Astrocyte (in vitro differentiated cells and primary cell): Measurements from ENCODE around the gene NF2.

Source experiments
- EZH2 ChIP-seq: IDR thresholded peaks from 2 replicates; pipeline ENCODE4 v1.6.1; 2012; ENCODE audit warnings: mild to moderate bottlenecking, low read length, inconsistent platforms; ENCODE audit not compliant: insufficient read depth
- TF ChIP-seq, protein P1 (sequence below): IDR thresholded peaks from 2 replicates; pipeline ENCODE4 v1.5.1; 2011; ENCODE audit warnings: low read depth, mild to moderate bottlenecking, inconsistent platforms, low read length, moderate library complexity; ENCODE audit not compliant: insufficient read depth

DNA sequence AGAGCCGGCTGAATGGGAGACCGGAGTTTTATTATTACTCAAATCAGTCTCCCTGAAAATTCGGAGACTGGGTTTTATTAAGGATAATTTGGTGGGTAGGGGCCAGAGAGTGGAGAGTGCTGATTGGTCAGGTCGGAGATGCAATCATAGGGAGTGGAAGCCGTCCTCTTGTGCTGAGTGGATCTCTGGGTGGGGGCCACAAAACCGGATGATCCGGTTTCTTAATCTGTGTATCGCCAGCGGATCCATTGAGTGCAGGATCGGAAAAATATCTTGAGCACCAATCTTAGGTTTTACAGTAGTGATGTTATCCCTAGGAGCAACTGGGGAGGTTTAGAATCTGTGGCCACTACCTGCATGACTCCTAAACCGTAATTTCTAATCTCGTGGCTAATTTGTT lies 21.6 kb upstream of the NF2 start:
- TF ChIP-seq, protein P1, sequence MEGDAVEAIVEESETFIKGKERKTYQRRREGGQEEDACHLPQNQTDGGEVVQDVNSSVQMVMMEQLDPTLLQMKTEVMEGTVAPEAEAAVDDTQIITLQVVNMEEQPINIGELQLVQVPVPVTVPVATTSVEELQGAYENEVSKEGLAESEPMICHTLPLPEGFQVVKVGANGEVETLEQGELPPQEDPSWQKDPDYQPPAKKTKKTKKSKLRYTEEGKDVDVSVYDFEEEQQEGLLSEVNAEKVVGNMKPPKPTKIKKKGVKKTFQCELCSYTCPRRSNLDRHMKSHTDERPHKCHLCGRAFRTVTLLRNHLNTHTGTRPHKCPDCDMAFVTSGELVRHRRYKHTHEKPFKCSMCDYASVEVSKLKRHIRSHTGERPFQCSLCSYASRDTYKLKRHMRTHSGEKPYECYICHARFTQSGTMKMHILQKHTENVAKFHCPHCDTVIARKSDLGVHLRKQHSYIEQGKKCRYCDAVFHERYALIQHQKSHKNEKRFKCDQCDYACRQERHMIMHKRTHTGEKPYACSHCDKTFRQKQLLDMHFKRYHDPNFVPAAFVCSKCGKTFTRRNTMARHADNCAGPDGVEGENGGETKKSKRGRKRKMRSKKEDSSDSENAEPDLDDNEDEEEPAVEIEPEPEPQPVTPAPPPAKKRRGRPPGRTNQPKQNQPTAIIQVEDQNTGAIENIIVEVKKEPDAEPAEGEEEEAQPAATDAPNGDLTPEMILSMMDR, result no peak
- no peak for TF ChIP-seq EZH2
